ENCODE data around the gene LPP. TPM values are rescaled to one million over a fixed set of nuclear protein-coding genes. Genes with fewer than 3 reads are reported as not detected.

LPP gene
- total and polyA plus RNA-seq, 9 of the 15 experiments (the other 6 are each of a cell fraction or from before 2014, with no cell fraction given): 0.07 to 0.18 TPM; not detected in 7

- Histone ChIP-seq H2AFZ (ENCODE audit: low read depth, low read length) (no peak overlapping the region), H3K9ac (ENCODE audit: insufficient read depth in 1 of 2, low read depth in 2 of 2, low read length in 2 of 2) (no peak overlapping the region), H3K4me3 (no peak overlapping the region), H3K27me3 (ENCODE audit: control insufficient read depth in 2 of 2, insufficient read depth in 2 of 2, low read length in 2 of 2) (no peaks in the 10 kb centered on the region), H4K20me1 (replicated peaks; ENCODE audit: control insufficient read depth, insufficient read depth, low read length) (no peaks in the 10 kb centered on the region), H3K9me1 (ENCODE audit: control insufficient read depth, insufficient read depth, low read length) (no peaks in the 10 kb centered on the region), H3K9me3 (replicated peaks; ENCODE audit: control insufficient read depth, insufficient read depth, low read depth, low read length) (no peaks in the 10 kb centered on the region), H3K36me3 (ENCODE audit: control insufficient read depth, insufficient read depth, low read length) (no peaks in the 10 kb centered on the region), H3K27ac (ENCODE audit: extremely low read depth, low read depth, low read length) (no peak overlapping the region), H3K79me2 (ENCODE audit: control insufficient read depth, insufficient read depth, low read length) (no peaks in the 10 kb centered on the region), H3K4me1 (replicated peaks in 1 of 2; ENCODE audit: control insufficient read depth in 2 of 2, insufficient read depth in 2 of 2, low read length in 2 of 2) (no peaks in the 10 kb centered on the region), H3K4me2 (ENCODE audit: insufficient read depth, low read length) (no peak overlapping the region)
- FAIRE-seq (no peak), DNase-seq (ENCODE audit: extremely low read depth in 1 of 4, low spot score in 3 of 4) (no peak), ATAC-seq (no peak)
- intact Hi-C loops (cut with micrococcal nuclease): no loop called here
- CTCF ChIA-PET (ENCODE audit: low intra/inter-chr PET ratio): no interaction called here
- 0% methylated on average over 5 of the region's 6 CpGs for whole genome bisulfite sequencing (ENCODE audit: insufficient coverage, low coverage, missing lambda C conversion rate)
- in situ Hi-C loops (cut with MboI): no loop called here
- POLR2A ChIA-PET: interaction anchor here (0.6 kb wide), 1 partner anchor 201 kb away, joined by 3 read pairs; no protein-coding TSS in a partner anchor
- BruUV-seq (replicated peaks): no TSS peak
- TF ChIP-seq RAD51 (IDR thresholded peaks at IDR 0.05; ENCODE audit: borderline replicate concordance, low read depth) (no peak), AFF4 (CRISPR knock-in tag; IDR thresholded peaks at IDR 0.05) (no peak), CBX3 (IDR thresholded peaks at IDR 0.05; ENCODE audit: borderline replicate concordance in 1 of 2, low read length in 2 of 2) (no peak), CTBP1 (IDR thresholded peaks at IDR 0.05; ENCODE audit: borderline replicate concordance) (no peak), MCM3 (IDR thresholded peaks at IDR 0.05) (no peak), E2F5 (CRISPR knock-in tag; IDR thresholded peaks at IDR 0.05) (no peak), HDAC1 (IDR thresholded peaks at IDR 0.05) (no peak), CAMTA2 (CRISPR knock-in tag; conservative IDR thresholded peaks at IDR 0.05) (no peak), GABPB2 (CRISPR knock-in tag; conservative IDR thresholded peaks at IDR 0.05) (no peak), AFF1 (IDR thresholded peaks at IDR 0.05; ENCODE audit: low read depth in 1 of 2, partially characterized antibody in 2 of 2) (no peak), BRD4 (IDR thresholded peaks at IDR 0.05) (no peak), ZNF696 (CRISPR knock-in tag; conservative IDR thresholded peaks at IDR 0.05) (no peak), LARP7 (IDR thresholded peaks at IDR 0.05) (no peak), HMG20B (CRISPR knock-in tag; IDR thresholded peaks at IDR 0.05) (no peak), CHD2 (IDR thresholded peaks at IDR 0.05; ENCODE audit: low read depth, low read length) (no peak)
Observed at GRCh38 chr3:188407158-188407880, 253.4 kb downstream of the LPP start.

Measured in K562 (cell line).